NCI-H82 treated with DMSO at 0.1 percent for 48 hours (cell line): ENCODE measurements around the gene MMP14.
"Not testable (repeated sequence)": the region's sequence is repeated elsewhere in the genome, so short reads cannot be mapped to it uniquely, and the experiment has no call there.

ENCODE experiments used
- DNase-seq: peaks from one replicate; lab custom pipeline; 2025; ENCODE audit not compliant: unreplicated experiment; lab: John Stamatoyannopoulos, UW

Gene MMP14

DNA sequence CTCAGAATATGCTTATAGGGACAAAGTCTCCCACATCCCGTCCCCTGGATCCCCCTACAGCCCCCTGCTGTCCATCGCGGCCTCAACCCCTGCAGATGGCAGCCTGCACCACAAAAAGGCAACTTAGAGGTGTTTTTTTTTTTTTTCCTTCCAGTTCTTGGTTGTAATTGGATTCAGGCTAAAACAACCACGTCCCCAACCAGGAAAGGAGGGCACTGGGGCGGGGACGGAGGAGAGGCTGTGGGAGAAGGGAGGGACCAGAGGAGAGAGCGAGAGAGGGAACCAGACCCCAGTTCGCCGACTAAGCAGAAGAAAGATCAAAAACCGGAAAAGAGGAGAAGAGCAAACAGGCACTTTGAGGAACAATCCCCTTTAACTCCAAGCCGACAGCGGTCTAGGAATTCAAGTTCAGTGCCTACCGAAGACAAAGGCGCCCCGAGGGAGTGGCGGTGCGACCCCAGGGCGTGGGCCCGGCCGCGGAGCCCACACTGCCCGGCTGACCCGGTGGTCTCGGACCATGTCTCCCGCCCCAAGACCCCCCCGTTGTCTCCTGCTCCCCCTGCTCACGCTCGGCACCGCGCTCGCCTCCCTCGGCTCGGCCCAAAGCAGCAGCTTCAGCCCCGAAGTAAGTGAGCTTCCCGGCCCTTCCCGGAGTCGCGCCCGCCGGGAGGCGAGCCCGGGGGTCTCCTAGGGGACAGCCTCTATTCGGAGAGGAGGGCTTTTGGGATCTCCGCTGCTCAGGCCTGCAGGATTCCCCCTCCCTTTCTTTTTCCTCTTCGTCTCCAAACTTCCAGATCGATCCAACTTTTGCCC lies at the start of gene MMP14:
MMP14 (plus strand) TSS at position 285 of the 813 bp plus-strand sequence; CDS start at position 518, 233 bp downstream.
- no peak for DNase-seq

GRCh38 chr14:22786685-22787084 lies 49.7 kb upstream of the MMP14 start:
- DNase-seq, result no peak

DNA sequence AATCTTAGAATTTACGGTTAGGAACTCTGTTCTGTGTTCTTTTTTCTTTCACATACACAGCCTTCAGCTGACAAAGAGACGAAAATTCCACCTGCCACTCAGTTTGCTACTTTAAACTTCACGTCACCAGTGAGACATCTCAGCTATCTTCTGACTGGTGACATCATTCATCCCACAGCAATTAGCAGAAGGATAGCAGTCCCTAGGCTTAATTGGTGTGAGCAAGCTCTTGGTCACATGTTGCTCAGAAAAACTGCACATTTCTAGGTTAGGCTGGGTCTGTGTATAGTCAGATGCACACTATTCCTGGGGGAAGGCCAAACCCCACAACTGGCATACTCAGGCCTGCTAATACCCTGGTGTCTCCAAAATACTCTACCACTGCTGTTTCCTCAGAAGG lies 45.1 kb upstream of the MMP14 start:
- no peak for DNase-seq

DNA sequence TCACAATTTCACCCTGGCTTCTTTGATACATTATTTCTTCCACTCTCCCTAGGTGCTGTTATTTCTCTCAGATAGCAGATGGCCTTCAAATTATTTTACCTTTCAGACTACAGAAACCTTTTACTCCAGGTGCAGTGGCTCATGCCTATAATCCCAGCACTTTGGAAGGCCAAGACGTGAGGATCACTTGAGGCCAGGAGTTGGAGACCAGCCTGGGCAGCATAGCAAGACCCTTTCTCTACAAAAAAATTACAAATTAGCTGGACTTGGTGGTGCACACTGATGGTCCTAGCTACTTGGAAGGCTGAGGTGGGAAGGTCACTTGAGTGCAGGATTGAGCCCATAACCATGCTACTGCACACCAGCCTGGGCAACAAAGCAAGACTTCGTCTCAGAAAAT lies 44.2 kb upstream of the MMP14 start:
- DNase-seq, result no peak

- not testable (repeated sequence) for DNase-seq
Measured at GRCh38 chr14:22793550-22793949, 42.8 kb upstream of the MMP14 start.

GRCh38 chr14:22793976-22794375 lies 42.4 kb upstream of the MMP14 start:
- DNase-seq, result no peak

- DNase-seq, result no peak
Measured at GRCh38 chr14:22794551-22794951, 41.8 kb upstream of the MMP14 start.

DNA sequence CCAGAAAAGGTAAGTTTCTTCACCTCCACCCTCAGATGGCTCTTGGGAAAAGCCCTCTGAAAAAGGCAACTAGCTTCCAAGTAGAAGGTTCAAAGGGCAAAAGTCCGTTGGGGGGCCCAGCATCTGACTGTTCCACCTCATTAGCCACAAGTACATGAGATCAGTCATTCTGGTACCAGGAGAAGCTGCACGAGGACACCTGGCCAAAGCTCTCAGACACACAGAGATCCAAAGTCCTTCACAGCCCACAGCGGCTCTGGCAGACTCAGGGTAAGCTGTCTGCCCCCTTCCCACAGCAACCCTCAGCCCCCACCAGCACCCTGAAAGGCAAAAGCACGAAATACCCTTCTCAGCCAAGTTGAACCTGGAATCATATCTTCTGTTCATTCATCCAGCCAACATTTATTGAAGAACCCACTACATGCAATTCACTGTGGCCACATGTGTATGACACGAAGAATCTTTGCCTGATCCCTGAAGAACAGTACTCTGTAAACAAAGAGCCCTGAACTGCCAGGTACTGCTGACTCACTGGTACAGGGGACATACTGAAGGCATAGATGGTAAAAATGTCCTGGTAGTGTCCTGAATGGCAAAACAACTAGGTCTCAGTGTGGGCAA lies 40.2 kb upstream of the MMP14 start:
- no peak for DNase-seq

- DNase-seq, result no peak
Measured at GRCh38 chr14:22797017-22797917, 39.1 kb upstream of the MMP14 start.

DNA sequence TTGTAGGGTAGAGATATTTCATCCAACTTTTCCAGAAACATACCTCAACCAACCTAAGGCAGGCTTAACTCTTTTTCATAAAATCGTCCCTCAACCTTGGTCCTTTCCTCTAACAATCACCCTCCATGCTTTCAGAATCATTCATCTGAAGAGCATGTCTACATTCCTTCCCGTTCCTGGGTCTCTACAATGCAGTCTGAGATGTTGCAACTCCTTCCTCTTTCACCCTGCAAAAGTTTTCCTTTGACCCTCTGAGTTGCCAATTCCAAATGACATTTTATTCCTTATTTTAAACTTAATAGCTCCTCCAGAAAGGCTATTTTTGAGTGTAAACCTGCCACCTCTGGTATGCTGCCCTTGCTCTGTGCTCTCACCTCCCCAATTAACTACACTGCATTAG lies 37.9 kb upstream of the MMP14 start:
- no peak for DNase-seq

DNA sequence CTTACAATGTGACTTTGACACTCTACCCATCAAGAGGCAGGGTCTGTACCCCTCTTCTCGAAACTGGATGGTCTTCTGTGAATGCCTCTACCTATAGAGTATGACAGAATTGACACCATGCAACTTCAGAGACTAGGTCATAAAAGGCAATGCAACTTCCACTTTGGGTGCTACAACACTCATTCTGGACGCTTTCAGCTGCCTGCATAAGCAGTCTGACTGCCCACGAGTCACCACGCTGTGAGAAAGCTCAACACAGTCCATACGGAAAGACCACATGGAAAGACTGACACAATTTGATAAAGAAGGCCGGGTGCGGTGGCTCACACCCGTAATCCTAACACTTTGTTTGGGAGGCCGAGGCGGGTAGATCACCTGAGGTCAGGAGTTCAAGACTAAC lies 36.0 kb upstream of the MMP14 start:
- no peak for DNase-seq

DNA sequence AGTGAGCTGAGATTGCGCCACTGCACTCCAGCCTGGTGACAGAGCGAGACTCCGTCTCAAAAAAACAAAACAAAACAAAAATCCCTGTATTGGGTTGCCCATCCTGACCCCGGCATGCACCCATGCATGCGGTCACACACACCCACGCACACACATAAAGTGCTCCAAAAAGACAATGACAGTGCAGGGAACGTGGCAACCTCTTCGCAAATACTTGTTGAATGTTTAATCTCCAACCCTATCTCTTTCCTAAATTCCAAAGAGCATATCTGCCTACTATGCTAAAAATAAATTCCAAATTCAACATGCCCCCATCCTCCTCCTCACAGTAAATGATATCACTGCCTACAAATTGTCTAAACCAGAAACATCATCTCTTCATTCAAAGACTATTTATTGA lies 34.7 kb upstream of the MMP14 start:
- DNase-seq, result no peak

GRCh38 chr14:22802860-22803686 lies 33.3 kb upstream of the MMP14 start:
- DNase-seq, result no peak

DNA sequence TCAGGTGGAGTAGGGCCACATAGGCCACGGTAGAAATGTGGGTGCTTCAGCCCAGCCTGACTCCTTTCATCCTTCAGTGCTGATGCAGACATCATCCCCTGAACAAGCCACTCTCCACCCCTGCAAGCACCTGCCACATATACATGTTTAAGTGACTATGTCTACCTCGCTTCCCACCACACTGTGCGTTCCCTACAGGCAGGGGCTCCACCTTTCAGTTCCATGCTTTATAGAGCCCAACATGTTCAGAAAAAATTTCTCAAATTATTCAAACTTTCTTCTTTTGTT lies 32.8 kb upstream of the MMP14 start:
- DNase-seq, result no peak

DNA sequence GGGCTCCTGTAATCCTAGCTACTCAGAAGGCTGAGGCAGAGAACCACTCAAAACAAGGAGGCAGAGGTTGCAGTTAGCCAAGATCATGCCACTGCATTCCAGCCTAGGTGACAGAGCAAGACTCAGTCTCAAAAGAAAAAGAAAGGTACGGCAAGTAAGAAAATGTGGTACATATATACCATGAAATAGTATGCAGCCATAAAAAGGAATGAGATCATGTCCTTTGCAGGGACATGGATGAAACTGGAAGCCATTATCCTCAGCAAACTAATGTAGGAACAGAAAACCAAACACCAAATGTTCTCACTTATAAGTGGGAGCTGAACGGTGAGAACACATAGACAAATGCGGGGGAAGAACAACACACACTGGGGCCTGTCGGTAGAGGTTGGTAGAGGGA lies 31.1 kb upstream of the MMP14 start:
- DNase-seq, result not testable (repeated sequence)

- no peak for DNase-seq
Measured at GRCh38 chr14:22807432-22808087, 28.8 kb upstream of the MMP14 start.

GRCh38 chr14:22808388-22809209 lies 27.8 kb upstream of the MMP14 start:
- no peak for DNase-seq

GRCh38 chr14:22811722-22812121 lies 24.7 kb upstream of the MMP14 start:
- DNase-seq, result no peak

DNA sequence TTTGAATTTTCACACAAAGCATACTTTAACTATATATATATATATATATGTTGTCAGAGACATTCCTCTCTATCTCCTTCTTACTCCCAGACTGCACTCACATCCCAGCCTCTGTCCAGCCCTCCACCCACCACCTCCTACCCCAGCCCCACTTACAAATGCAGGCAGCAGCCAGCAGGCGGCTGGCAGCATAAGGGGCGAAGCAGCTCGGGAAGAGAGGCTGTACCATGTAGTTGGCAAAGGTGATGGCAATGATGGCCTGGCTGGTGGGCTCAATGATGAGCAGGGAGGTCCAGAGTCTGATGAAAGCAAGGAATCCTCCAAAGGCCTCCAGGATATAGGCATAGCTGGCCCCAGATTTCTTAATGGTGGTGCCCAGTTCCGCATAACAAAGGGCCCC lies 23.6 kb upstream of the MMP14 start:
- no peak for DNase-seq

- no peak for DNase-seq
Measured at GRCh38 chr14:22813145-22813544, 23.2 kb upstream of the MMP14 start.
